K562 (cell line): ENCODE results near the gene TP73. TPM values are rescaled to one million over a fixed set of nuclear protein-coding genes. Genes with fewer than 3 reads are reported as not detected.

ENCODE experiments used
- ATAC-seq: fragments of 200-7000 bp; cut with Tn5 transposase; 3 replicates; pipeline ENCODE4 v1.9.1; 2020; ENCODE audit warnings: moderate library complexity
- BruUV-seq: library from RNA; stranded (reverse); fragments of 400-500 nt; replicated peaks from 2 replicates; lab custom pipeline; 2021; lab: Mats Ljungman, UMichigan
- CTCF ChIA-PET: fragments of 300-600 bp; formaldehyde crosslinking; extraction: SDS; loops from one replicate; lab custom pipeline; 2021; ENCODE audit warnings: low intra/inter-chr PET ratio; lab: Yijun Ruan, JAX
- POLR2A ChIA-PET: fragments of 300-600, 350-650 bp; sonication (Branson Sonifier 250); formaldehyde crosslinking; extraction: SDS; loops from one replicate; lab custom pipeline; 2021; ENCODE audit warnings: antibody characterized with exemption, inconsistent platforms; lab: Yijun Ruan, JAX
- DNase-seq, 4 experiments: peaks; one replicate each; pipeline versions ENCODE4 v3.0.0 to v3.0.0-alpha.2; 2011 to 2018; ENCODE audit warnings: low spot score in 3 of 4, mixed read lengths in 3 of 4; ENCODE audit errors: extremely low read depth in 1 of 4
- FAIRE-seq: peaks from 2 replicates; lab custom pipeline; 2011; peaks lifted over from hg19 to GRCh38; lab: Jason Lieb, UNC
- H2AFZ ChIP-seq: 2 replicates; pipeline ENCODE4 v1.6.0; 2011; ENCODE audit warnings: low read depth, low read length, control low read depth, inconsistent platforms
- H3K27ac ChIP-seq: fragments of 200-600 bp; 3 replicates; pipeline ENCODE4 v1.8.0; 2011; ENCODE audit warnings: low read depth, mild to moderate bottlenecking, control low read depth, inconsistent platforms, low read length, moderate library complexity, mixed read lengths; ENCODE audit errors: extremely low read depth
- H3K27me3 ChIP-seq, 2 experiments: fragments of 300-600 bp in 1 of 2; 2 replicates in 1 of 2; 3 replicates in 1 of 2; pipeline versions ENCODE4 v1.6.0 to v1.8.0; 2011; ENCODE audit warnings: inconsistent platforms in 2 of 2, low read length in 2 of 2, mild to moderate bottlenecking in 1 of 2, mixed read lengths in 1 of 2, moderate library complexity in 1 of 2; ENCODE audit not compliant: control insufficient read depth in 2 of 2, insufficient read depth in 2 of 2
- H3K36me3 ChIP-seq: fragments of 300-600 bp; 3 replicates; pipeline ENCODE4 v1.8.0; 2011; ENCODE audit warnings: mild to moderate bottlenecking, low read length, inconsistent platforms; ENCODE audit not compliant: control insufficient read depth, insufficient read depth
- H3K4me1 ChIP-seq, 2 experiments: fragments of 200-600 bp in 1 of 2; replicated peaks in 1 of 2; 2 replicates in 1 of 2; 3 replicates in 1 of 2; pipeline versions ENCODE4 v1.5.1 to v1.8.0; 2011; ENCODE audit warnings: inconsistent platforms in 2 of 2, low read length in 2 of 2, mild to moderate bottlenecking in 1 of 2, mixed read lengths in 1 of 2, moderate library complexity in 1 of 2; ENCODE audit not compliant: control insufficient read depth in 2 of 2, insufficient read depth in 2 of 2
- H3K4me2 ChIP-seq: 2 replicates; pipeline ENCODE4 v1.6.1; 2011; ENCODE audit warnings: low read length, control low read depth, inconsistent platforms, mixed read lengths; ENCODE audit not compliant: insufficient read depth
- H3K4me3 ChIP-seq: fragments of 200-600 bp; sonication (generic), shearing (Covaris generic); 2 replicates; pipeline ENCODE4 v1.5.1; 2016; ENCODE audit warnings: control low read depth, inconsistent platforms
- H3K79me2 ChIP-seq: fragments of 200-600 bp; 3 replicates; pipeline ENCODE4 v1.8.0; 2011; ENCODE audit warnings: low read length, inconsistent platforms; ENCODE audit not compliant: control insufficient read depth, insufficient read depth
- H3K9ac ChIP-seq, 2 experiments: 2 replicates each; pipeline versions ENCODE4 v1.6.0 to v1.6.1; 2011; ENCODE audit warnings: low read depth in 2 of 2, low read length in 2 of 2, control low read depth in 1 of 2, inconsistent platforms in 1 of 2, mild to moderate bottlenecking in 1 of 2, mixed read lengths in 1 of 2; ENCODE audit not compliant: insufficient read depth in 1 of 2
- H3K9me1 ChIP-seq: one replicate; pipeline ENCODE4 v1.6.0; 2011; ENCODE audit warnings: inconsistent platforms, mild to moderate bottlenecking, low read length, moderate library complexity; ENCODE audit not compliant: control insufficient read depth, insufficient read depth
- H3K9me3 ChIP-seq: replicated peaks from 2 replicates; pipeline ENCODE4 v1.5.1; 2011; ENCODE audit warnings: low read depth, low read length, inconsistent platforms; ENCODE audit not compliant: control insufficient read depth, insufficient read depth
- H4K20me1 ChIP-seq: replicated peaks from 2 replicates; pipeline ENCODE4 v1.6.1; 2011; ENCODE audit warnings: low read length, inconsistent platforms, mixed read lengths; ENCODE audit not compliant: control insufficient read depth, insufficient read depth
- BCOR ChIP-seq: fragments of 450-650 bp; IDR thresholded peaks from 2 replicates; pipeline ENCODE4 v1.6.1; 2016
- CHD4 ChIP-seq: fragments of 200-600 bp; sonication (generic); IDR thresholded peaks from 3 replicates; pipeline ENCODE4 v1.6.1; 2012; ENCODE audit warnings: low read depth, mild to moderate bottlenecking, mixed read lengths, low read length, inconsistent platforms; ENCODE audit not compliant: insufficient read depth, insufficient replicate concordance, poor library complexity, severe bottlenecking
- PHB ChIP-seq: fragments of 250-450 bp; sonication (Bioruptor Pico); IDR thresholded peaks from 2 replicates; pipeline ENCODE4 v1.5.0; 2021
- WGBS: fragments of 100-300 bp; shearing (Covaris generic); methylation state at CpG from one replicate; pipeline ENCODE4 v1.1.6; 2016; ENCODE audit warnings: low coverage, mixed read lengths; ENCODE audit not compliant: insufficient coverage; ENCODE audit errors: missing lambda C conversion rate; 5-methylcytosine and 5-hydroxymethylcytosine counted together
- in situ Hi-C: fragments of 300-500 bp; cut with MboI; formaldehyde crosslinking; loops from 4 replicates; pipeline ENCODE4 v1.15.0; 2018; ENCODE audit warnings: inconsistent platforms, mixed read lengths
- intact Hi-C: fragments of 100-400 bp; cut with micrococcal nuclease; formaldehyde crosslinking; loops from 2 replicates; pipeline ENCODE4 v1.14.2; 2022
- polyA plus RNA-seq, 8 experiments: library from polyadenylated mRNA; depleted of rRNA in 4 of 8; stranded (reverse) in 5 of 8; unstranded in 3 of 8; fragments of >200 nt; fragmentation: Nextera tagmentation in 2 of 8; fragmentation: Illumina TruSeq in 1 of 8; extraction: Ambion mirVana in 2 of 8; extraction: Trizol in 1 of 8; gene quantifications; 2 replicates each; pipeline versions ENCODE4 v1.2.1 to v1.2.3, GENCODE V29; 2011 to 2014; ENCODE audit warnings: inconsistent platforms in 1 of 8, missing spikeins in 1 of 8
- total RNA-seq, 7 experiments: library from RNA; depleted of rRNA in 6 of 7; stranded (reverse); fragments of >200 nt in 6 of 7; fragmentation: Illumina TruSeq in 2 of 7; extraction: Trizol in 2 of 7; gene quantifications; 2 replicates each; pipeline versions ENCODE4 v1.2.1 to v1.2.3, GENCODE V29; 2011 to 2021; ENCODE audit warnings: low replicate concordance in 1 of 7
- TF ChIP-seq, protein P1 (sequence below): fragments of 250-450 bp; sonication (Bioruptor Pico); IDR thresholded peaks from 2 replicates; pipeline ENCODE4 v1.6.1; 2021; ENCODE audit warnings: mild to moderate bottlenecking
- TF ChIP-seq, protein P2 (sequence below): IDR thresholded peaks from 2 replicates; pipeline ENCODE4 v1.6.1; 2011; ENCODE audit not compliant: insufficient read length; ENCODE audit errors: extremely low read depth

The TP73 gene
- total and polyA plus RNA-seq, 9 of the 15 experiments (the other 6 are each of a cell fraction or from before 2014, with no cell fraction given): 0.07 to 1.6 (median 0.40) TPM; not detected in 2

DNA sequence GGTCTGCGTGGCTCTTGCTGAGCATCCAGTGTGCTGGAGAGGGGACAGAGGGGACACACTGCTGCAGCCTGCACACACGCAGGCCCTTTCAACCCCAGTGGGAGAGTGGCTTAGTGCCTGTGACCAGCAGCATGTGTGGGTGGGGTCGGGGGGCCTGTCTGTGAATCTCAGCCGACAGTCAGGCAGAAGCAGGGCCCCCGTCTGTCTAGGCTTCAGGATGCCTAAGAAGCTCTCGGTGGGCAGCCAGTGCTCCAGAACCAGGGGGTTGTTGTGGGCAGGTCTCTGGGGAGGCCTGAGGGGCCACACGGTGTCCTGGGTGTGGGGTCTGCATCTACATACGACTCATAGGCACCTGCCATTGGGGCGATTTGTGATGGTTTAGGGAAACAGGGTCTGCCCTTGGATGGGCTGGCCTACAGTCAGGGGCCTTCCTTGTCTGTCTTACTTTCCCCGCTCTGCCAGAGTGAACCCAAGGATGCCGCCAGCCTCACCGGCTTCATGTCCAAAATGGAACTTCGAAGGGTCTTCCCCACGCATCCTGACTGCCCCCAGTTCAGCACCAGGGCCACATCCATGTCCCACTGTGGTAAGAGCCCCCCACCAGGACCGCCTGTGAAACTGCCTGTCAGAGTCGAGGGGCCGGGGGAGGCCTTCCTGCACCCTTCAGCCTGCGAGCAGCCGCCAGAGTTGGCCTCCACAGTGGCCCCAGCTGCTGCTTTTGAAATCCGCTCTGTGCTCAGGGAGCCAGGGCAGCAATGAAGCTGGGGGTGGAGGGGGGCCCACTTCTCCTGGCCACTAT is 101.5 kb downstream of the TP73 start:
- no peaks in the 10 kb centered on the region for H3K9me1 ChIP-seq
- H3K4me2 ChIP-seq: no peak overlapping the region
- ChIA-PET CTCF (no interaction called here), POLR2A (interaction anchor here (0.6 to 1.2 kb wide), 4 partner anchors 20 to 168 kb away, joined by 3 to 4 read pairs (median 3); no protein-coding TSS in a partner anchor)
- 38% methylated on average over 20 of the region's 20 CpGs for WGBS
- ATAC-seq (no peak), FAIRE-seq (no peak), DNase-seq (no peak)
- H3K27ac ChIP-seq: no peak overlapping the region
- no peaks in the 10 kb centered on the region for H3K79me2 ChIP-seq
- H3K9ac ChIP-seq: peak overlapping the region in 1 of 2 experiments; percentile 55; a peak in 2 of 4 replicates
- no peaks in the 10 kb centered on the region for H4K20me1 ChIP-seq
- peaks cover 10 to 19% of the 10 kb centered on the region in 2 experiments; a peak in 3 of 5 replicates for H3K27me3 ChIP-seq
- H3K4me3 ChIP-seq: no peak overlapping the region
- peaks cover 14 to 28% of the 10 kb centered on the region in 2 experiments; a peak in 4 of 5 replicates for H3K4me1 ChIP-seq
- TF ChIP-seq, protein P1, sequence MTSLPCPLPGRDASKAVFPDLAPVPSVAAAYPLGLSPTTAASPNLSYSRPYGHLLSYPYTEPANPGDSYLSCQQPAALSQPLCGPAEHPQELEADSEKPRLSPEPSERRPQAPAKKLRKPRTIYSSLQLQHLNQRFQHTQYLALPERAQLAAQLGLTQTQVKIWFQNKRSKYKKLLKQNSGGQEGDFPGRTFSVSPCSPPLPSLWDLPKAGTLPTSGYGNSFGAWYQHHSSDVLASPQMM (CRISPR knock-in tag): no peak
- TF ChIP-seq, protein P2, sequence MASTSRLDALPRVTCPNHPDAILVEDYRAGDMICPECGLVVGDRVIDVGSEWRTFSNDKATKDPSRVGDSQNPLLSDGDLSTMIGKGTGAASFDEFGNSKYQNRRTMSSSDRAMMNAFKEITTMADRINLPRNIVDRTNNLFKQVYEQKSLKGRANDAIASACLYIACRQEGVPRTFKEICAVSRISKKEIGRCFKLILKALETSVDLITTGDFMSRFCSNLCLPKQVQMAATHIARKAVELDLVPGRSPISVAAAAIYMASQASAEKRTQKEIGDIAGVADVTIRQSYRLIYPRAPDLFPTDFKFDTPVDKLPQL: no peak
- TF ChIP-seq CHD4: no peak
- no peak for TF ChIP-seq PHB (CRISPR knock-in tag)
- TF ChIP-seq BCOR: no peak
- no peak overlapping the region for H2AFZ ChIP-seq
- intact Hi-C loops (no loop called here), in situ Hi-C loops (no loop called here)
- no TSS peak for BruUV-seq
- H3K36me3 ChIP-seq: no peaks in the 10 kb centered on the region
- H3K9me3 ChIP-seq: no peaks in the 10 kb centered on the region
